OCI-LY7 (cell line): ENCODE data around the gene MET. TPM values are rescaled to one million over a fixed set of nuclear protein-coding genes. Genes with fewer than 3 reads are reported as not detected.

Experiments used
- BruUV-seq: library from RNA; stranded (reverse); fragments of 400-500 nt; replicated peaks from 2 replicates; lab custom pipeline; 2021; lab: Mats Ljungman, UMichigan
- CTCF ChIA-PET: fragments of 300-600 bp; sonication (Branson Sonifier 250); formaldehyde crosslinking; loops from one replicate; lab custom pipeline; 2022; ENCODE audit warnings: antibody characterized with exemption; ENCODE audit not compliant: unreplicated experiment; lab: Charles Lee
- POLR2A ChIA-PET: fragments of 300-600 bp; sonication (Branson Sonifier 250); formaldehyde crosslinking; loops from one replicate; lab custom pipeline; 2022; ENCODE audit warnings: antibody characterized with exemption; lab: Charles Lee
- DNase-seq: peaks from one replicate; pipeline ENCODE4 v3.0.0-alpha.2; 2015; ENCODE audit warnings: low spot score
- H2AFZ ChIP-seq: fragments of 200-600 bp; sonication (generic), shearing (Covaris generic); 2 replicates; pipeline ENCODE4 v1.6.1; 2014; ENCODE audit warnings: mild to moderate bottlenecking, antibody characterized with exemption, low read length, moderate library complexity
- H3K27ac ChIP-seq: fragments of 200-600 bp; sonication (generic); 2 replicates; pipeline ENCODE4 v1.5.1; 2014; ENCODE audit warnings: mixed run types, low read depth, mild to moderate bottlenecking, moderate library complexity, low read length, inconsistent platforms; ENCODE audit not compliant: poor library complexity, severe bottlenecking
- H3K36me3 ChIP-seq: fragments of 200-600 bp; sonication (generic); 2 replicates; pipeline ENCODE4 v1.6.1; 2014; ENCODE audit warnings: mild to moderate bottlenecking, antibody characterized with exemption, low read length, moderate library complexity, mixed read lengths; ENCODE audit not compliant: insufficient read depth
- H3K4me1 ChIP-seq: fragments of 200-600 bp; sonication (generic); 2 replicates; pipeline ENCODE4 v1.5.1; 2014; ENCODE audit warnings: mild to moderate bottlenecking, low read length; ENCODE audit not compliant: insufficient read depth, poor library complexity, severe bottlenecking
- H3K4me2 ChIP-seq: fragments of 200-600 bp; sonication (generic); 2 replicates; pipeline ENCODE4 v1.6.1; 2014; ENCODE audit warnings: mild to moderate bottlenecking, low read length
- H3K4me3 ChIP-seq: fragments of 200-600 bp; sonication (generic); 2 replicates; pipeline ENCODE4 v1.5.1; 2014; ENCODE audit warnings: mild to moderate bottlenecking, low read depth, low read length; ENCODE audit not compliant: poor library complexity, severe bottlenecking
- H3K79me2 ChIP-seq: fragments of 200-600 bp; sonication (generic); 2 replicates; pipeline ENCODE4 v1.6.1; 2016; ENCODE audit warnings: low read depth, mild to moderate bottlenecking, low read length, moderate library complexity, mixed read lengths; ENCODE audit not compliant: insufficient read depth
- H3K9me2 ChIP-seq: fragments of 200-600 bp; sonication (generic); 2 replicates; pipeline ENCODE4 v1.6.1; 2016; ENCODE audit warnings: mild to moderate bottlenecking, low read length, mixed read lengths; ENCODE audit not compliant: insufficient read depth
- H3K9me3 ChIP-seq: fragments of 200-600 bp; sonication (generic); 2 replicates; pipeline ENCODE4 v1.6.1; 2014; ENCODE audit warnings: mild to moderate bottlenecking, mixed run types, low read length, mixed read lengths
- H4K20me1 ChIP-seq: fragments of 200-600 bp; sonication (generic); 2 replicates; pipeline ENCODE4 v1.6.1; 2014; ENCODE audit warnings: mild to moderate bottlenecking, antibody characterized with exemption, low read length, moderate library complexity, mixed read lengths; ENCODE audit not compliant: insufficient read depth
- EZH2phosphoT487 ChIP-seq: fragments of 200-600 bp; sonication (generic); IDR thresholded peaks from 2 replicates; pipeline ENCODE4 v1.6.1; 2018; ENCODE audit warnings: low read depth, borderline replicate concordance, mild to moderate bottlenecking, mixed run types, antibody characterized with exemption, low read length, moderate library complexity, mixed read lengths
- intact Hi-C: fragments of 100-400 bp; cut with micrococcal nuclease; formaldehyde crosslinking; loops from one replicate; pipeline ENCODE4 v1.10.0; 2022; ENCODE audit not compliant: unreplicated experiment
- total RNA-seq, 2 experiments: library from RNA; depleted of rRNA in 1 of 2; stranded (reverse); fragments of >200 nt in 1 of 2; shearing (Covaris generic) in 1 of 2; gene quantifications; 2 replicates each; pipeline ENCODE4 v1.2.3, GENCODE V29; 2014 to 2022
- TF ChIP-seq, protein P1 (sequence below): fragments of 200-600 bp; sonication (generic); conservative IDR thresholded peaks from 2 replicates; pipeline ENCODE4 v1.5.1; 2014; ENCODE audit warnings: mild to moderate bottlenecking, antibody characterized with exemption, low read length, moderate library complexity, mixed read lengths

MET gene
- total RNA-seq, 2 experiments from 2014 or later = not detected

GRCh38 chr7:116706668-116707126 is 34.7 kb downstream of the MET start:
- H4K20me1 ChIP-seq = no peaks in the 10 kb centered on the region
- no peak overlapping the region for H3K4me2 ChIP-seq
- no peaks in the 10 kb centered on the region for H3K36me3 ChIP-seq
- H3K9me2 ChIP-seq = no peaks in the 10 kb centered on the region
- BruUV-seq = no TSS peak
- POLR2A ChIA-PET = interaction anchor here (0.7 kb wide), 1 partner anchor 18 kb away, joined by 3 read pairs; no protein-coding TSS in a partner anchor
- no peak for DNase-seq
- intact Hi-C loops = no loop called here
- CTCF ChIA-PET = no interaction called here
- no peaks in the 10 kb centered on the region for H3K79me2 ChIP-seq
- TF ChIP-seq, protein P1, sequence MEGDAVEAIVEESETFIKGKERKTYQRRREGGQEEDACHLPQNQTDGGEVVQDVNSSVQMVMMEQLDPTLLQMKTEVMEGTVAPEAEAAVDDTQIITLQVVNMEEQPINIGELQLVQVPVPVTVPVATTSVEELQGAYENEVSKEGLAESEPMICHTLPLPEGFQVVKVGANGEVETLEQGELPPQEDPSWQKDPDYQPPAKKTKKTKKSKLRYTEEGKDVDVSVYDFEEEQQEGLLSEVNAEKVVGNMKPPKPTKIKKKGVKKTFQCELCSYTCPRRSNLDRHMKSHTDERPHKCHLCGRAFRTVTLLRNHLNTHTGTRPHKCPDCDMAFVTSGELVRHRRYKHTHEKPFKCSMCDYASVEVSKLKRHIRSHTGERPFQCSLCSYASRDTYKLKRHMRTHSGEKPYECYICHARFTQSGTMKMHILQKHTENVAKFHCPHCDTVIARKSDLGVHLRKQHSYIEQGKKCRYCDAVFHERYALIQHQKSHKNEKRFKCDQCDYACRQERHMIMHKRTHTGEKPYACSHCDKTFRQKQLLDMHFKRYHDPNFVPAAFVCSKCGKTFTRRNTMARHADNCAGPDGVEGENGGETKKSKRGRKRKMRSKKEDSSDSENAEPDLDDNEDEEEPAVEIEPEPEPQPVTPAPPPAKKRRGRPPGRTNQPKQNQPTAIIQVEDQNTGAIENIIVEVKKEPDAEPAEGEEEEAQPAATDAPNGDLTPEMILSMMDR = no peak
- TF ChIP-seq EZH2phosphoT487 = no peak
- H3K27ac ChIP-seq = no peak overlapping the region
- no peak overlapping the region for H2AFZ ChIP-seq
- no peaks in the 10 kb centered on the region for H3K9me3 ChIP-seq
- no peaks in the 10 kb centered on the region for H3K4me1 ChIP-seq
- H3K4me3 ChIP-seq = no peak overlapping the region

- no peak for TF ChIP-seq EZH2phosphoT487
- TF ChIP-seq, protein P1 = no peak
- H3K36me3 ChIP-seq = no peaks in the 10 kb centered on the region
- BruUV-seq = no TSS peak
- no peaks in the 10 kb centered on the region for H3K9me3 ChIP-seq
- no peaks in the 10 kb centered on the region for H3K79me2 ChIP-seq
- H3K4me2 ChIP-seq = no peak overlapping the region
- intact Hi-C loops = no loop called here
- no peak overlapping the region for H3K27ac ChIP-seq
- CTCF ChIA-PET = no interaction called here
- no peaks in the 10 kb centered on the region for H4K20me1 ChIP-seq
- POLR2A ChIA-PET = no interaction called here
- no peak overlapping the region for H2AFZ ChIP-seq
- H3K4me3 ChIP-seq = no peak overlapping the region
- H3K4me1 ChIP-seq = no peaks in the 10 kb centered on the region
- no peaks in the 10 kb centered on the region for H3K9me2 ChIP-seq
- no peak for DNase-seq
Measured at GRCh38 chr7:116707289-116707688, 35.3 kb downstream of the MET start.

GRCh38 chr7:116708248-116708647 is 36.3 kb downstream of the MET start:
- BruUV-seq = no TSS peak
- POLR2A ChIA-PET = interaction anchor here (0.8 kb wide), 1 partner anchor 9 kb away, joined by 3 read pairs; no protein-coding TSS in a partner anchor
- CTCF ChIA-PET = no interaction called here
- no peak overlapping the region for H3K4me2 ChIP-seq
- H2AFZ ChIP-seq = peak overlapping the region; percentile 22; the same call in 1 of the 2 replicates
- intact Hi-C loops = no loop called here
- no peak overlapping the region for H3K4me3 ChIP-seq
- DNase-seq = no peak
- no peak for TF ChIP-seq EZH2phosphoT487
- TF ChIP-seq, protein P1 = no peak
- no peaks in the 10 kb centered on the region for H3K79me2 ChIP-seq
- H3K36me3 ChIP-seq = no peaks in the 10 kb centered on the region
- no peaks in the 10 kb centered on the region for H3K4me1 ChIP-seq
- no peaks in the 10 kb centered on the region for H3K9me2 ChIP-seq
- H4K20me1 ChIP-seq = no peaks in the 10 kb centered on the region
- H3K27ac ChIP-seq = no peak overlapping the region
- H3K9me3 ChIP-seq = no peaks in the 10 kb centered on the region
